HG03175 (cell line): ENCODE data around the gene ZNF318.
"Not testable (repeated sequence)": the region's sequence is repeated elsewhere in the genome, so short reads cannot be mapped to it uniquely, and the experiment has no call there.

ENCODE experiments used
- ATAC-seq: cut with Tn5 transposase; IDR thresholded peaks from one replicate; pipeline ENCODE4 v1.9.1; 2021; ENCODE audit warnings: mild to moderate bottlenecking, moderate library complexity; ENCODE audit not compliant: unreplicated experiment

ZNF318 gene

GRCh38 chr6:43336382-43336781 lies 33.1 kb downstream of the ZNF318 start:
- ATAC-seq, result no peak

GRCh38 chr6:43335469-43335868 lies 34.0 kb downstream of the ZNF318 start:
- ATAC-seq, result no peak

- ATAC-seq, result no peak
Measured at GRCh38 chr6:43334466-43335095, 34.9 kb downstream of the ZNF318 start.

- no peak for ATAC-seq
Measured at GRCh38 chr6:43331891-43332290, 37.6 kb downstream of the ZNF318 start.

GRCh38 chr6:43331470-43331869 lies 38.0 kb downstream of the ZNF318 start:
- no peak for ATAC-seq

GRCh38 chr6:43328528-43328927 lies 40.9 kb downstream of the ZNF318 start:
- ATAC-seq, result no peak

GRCh38 chr6:43325876-43326275 lies 43.6 kb downstream of the ZNF318 start:
- ATAC-seq, result no peak

- ATAC-seq, result no peak
Measured at GRCh38 chr6:43318011-43318410, 51.4 kb downstream of the ZNF318 start.

- ATAC-seq, result no peak
Measured at GRCh38 chr6:43313813-43314212, 55.6 kb downstream of the ZNF318 start.

GRCh38 chr6:43311666-43312065 lies 57.8 kb downstream of the ZNF318 start:
- no peak for ATAC-seq

GRCh38 chr6:43310624-43311023 lies 58.8 kb downstream of the ZNF318 start:
- no peak for ATAC-seq

GRCh38 chr6:43310134-43310533 lies 59.3 kb downstream of the ZNF318 start:
- no peak for ATAC-seq

GRCh38 chr6:43308990-43309477 lies 60.4 kb downstream of the ZNF318 start:
- no peak for ATAC-seq

GRCh38 chr6:43308101-43308989 lies 61.1 kb downstream of the ZNF318 start, which contains the start of gene CRIP3:
CRIP3 (minus strand) TSS chr6:43308826; CDS start chr6:43308792, 34 bp downstream.
- peak; percentile 59 for ATAC-seq

GRCh38 chr6:43307451-43308100 lies 61.9 kb downstream of the ZNF318 start:
- no peak for ATAC-seq

GRCh38 chr6:43306086-43306485 lies 63.4 kb downstream of the ZNF318 start:
- no peak for ATAC-seq

GRCh38 chr6:43304882-43305281 lies 64.6 kb downstream of the ZNF318 start:
- ATAC-seq, result no peak

- ATAC-seq, result no peak
Measured at GRCh38 chr6:43304361-43304760, 65.1 kb downstream of the ZNF318 start.

GRCh38 chr6:43303751-43304331 lies 65.6 kb downstream of the ZNF318 start:
- ATAC-seq, result no peak

- not testable (repeated sequence) for ATAC-seq
Measured at GRCh38 chr6:43303006-43303405, 66.4 kb downstream of the ZNF318 start.

- no peak for ATAC-seq
Measured at GRCh38 chr6:43302126-43302525, 67.3 kb downstream of the ZNF318 start.
